Kidney epithelial cell (primary cell): ENCODE results near the gene INSYN2A. TPM values are rescaled to one million over a fixed set of nuclear protein-coding genes. Genes with fewer than 3 reads are reported as not detected.

ENCODE experiments used
- DNase-seq: peaks from one replicate; pipeline ENCODE4 v3.0.0-alpha.2; 2010; ENCODE audit warnings: low read depth
- H3K27me3 ChIP-seq: 2 replicates; pipeline ENCODE4 v1.6.0; 2011; ENCODE audit warnings: low read length; ENCODE audit not compliant: control insufficient read depth, insufficient read depth
- H3K36me3 ChIP-seq: 2 replicates; pipeline ENCODE4 v1.5.1; 2011; ENCODE audit warnings: low read length; ENCODE audit not compliant: control insufficient read depth, insufficient read depth
- H3K4me3 ChIP-seq: 2 replicates; pipeline ENCODE4 v1.5.1; 2011; ENCODE audit warnings: low read depth, mild to moderate bottlenecking, control low read depth, low read length
- total RNA-seq: library from RNA; depleted of rRNA; stranded (reverse); fragments of >200 nt; gene quantifications from 2 replicates; pipeline ENCODE4 v1.2.3, GENCODE V29; 2015
- TF ChIP-seq, protein P1 (sequence below): IDR thresholded peaks from 2 replicates; pipeline ENCODE4 v1.5.1; 2011; ENCODE audit warnings: mild to moderate bottlenecking, moderate library complexity, low read length, control low read depth, inconsistent platforms; ENCODE audit not compliant: insufficient read depth, poor library complexity, severe bottlenecking

The INSYN2A gene
- total RNA-seq, 1 donor from 2014 or later, result 0.04 TPM

DNA sequence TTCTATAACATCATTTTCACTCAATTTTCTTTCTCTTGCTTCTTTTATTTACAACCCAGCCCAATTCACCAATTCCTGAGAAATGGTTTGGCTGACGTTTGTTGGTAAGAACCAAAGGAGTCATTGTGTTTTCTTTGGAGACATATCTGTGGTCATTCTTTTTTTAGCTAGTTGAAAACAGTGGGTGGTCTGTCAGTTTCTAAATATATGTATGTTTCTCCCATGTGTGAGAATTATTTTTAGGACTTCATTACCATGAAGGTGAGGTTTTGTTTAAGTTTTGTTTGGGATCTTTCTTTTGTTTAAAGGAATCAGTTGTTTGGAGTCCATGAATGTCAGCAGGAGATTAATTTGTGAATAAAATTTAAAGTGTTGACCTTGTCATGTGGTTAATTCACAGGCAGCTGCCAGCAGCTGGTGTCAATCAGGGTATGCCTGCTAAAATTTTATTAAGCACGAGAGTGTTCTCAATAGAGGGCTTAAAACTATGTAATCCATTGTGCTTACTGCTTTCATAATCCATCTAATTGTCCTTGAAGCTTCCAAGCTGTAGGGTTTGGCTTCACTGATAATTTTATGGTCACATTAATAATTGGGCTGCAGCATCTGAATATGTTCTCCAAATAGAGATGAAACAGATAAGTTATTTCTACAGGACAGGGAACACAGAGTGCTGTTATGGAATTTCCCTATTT lies 38.7 kb downstream of the INSYN2A start:
- TF ChIP-seq, protein P1, sequence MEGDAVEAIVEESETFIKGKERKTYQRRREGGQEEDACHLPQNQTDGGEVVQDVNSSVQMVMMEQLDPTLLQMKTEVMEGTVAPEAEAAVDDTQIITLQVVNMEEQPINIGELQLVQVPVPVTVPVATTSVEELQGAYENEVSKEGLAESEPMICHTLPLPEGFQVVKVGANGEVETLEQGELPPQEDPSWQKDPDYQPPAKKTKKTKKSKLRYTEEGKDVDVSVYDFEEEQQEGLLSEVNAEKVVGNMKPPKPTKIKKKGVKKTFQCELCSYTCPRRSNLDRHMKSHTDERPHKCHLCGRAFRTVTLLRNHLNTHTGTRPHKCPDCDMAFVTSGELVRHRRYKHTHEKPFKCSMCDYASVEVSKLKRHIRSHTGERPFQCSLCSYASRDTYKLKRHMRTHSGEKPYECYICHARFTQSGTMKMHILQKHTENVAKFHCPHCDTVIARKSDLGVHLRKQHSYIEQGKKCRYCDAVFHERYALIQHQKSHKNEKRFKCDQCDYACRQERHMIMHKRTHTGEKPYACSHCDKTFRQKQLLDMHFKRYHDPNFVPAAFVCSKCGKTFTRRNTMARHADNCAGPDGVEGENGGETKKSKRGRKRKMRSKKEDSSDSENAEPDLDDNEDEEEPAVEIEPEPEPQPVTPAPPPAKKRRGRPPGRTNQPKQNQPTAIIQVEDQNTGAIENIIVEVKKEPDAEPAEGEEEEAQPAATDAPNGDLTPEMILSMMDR, result no peak

DNA sequence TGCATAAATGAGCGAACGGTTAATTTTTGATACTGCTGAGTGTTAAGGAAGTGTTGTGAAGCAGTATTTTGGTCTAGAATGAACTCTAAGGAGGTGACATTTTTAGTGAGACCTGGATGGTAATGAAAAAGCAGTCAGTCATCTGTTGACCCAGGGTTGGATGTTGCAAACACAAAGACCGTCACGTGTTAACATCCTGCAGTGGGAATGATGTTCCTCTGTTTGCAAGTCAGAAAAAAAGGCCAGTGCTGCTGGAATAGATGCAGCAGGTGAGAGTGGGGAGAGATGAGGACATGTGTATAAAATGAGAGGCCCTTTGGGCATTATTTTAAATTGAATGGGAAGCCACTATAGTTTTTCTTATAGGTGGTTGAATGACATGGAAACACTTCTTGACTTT lies 39.3 kb downstream of the INSYN2A start:
- no peak for DNase-seq
- TF ChIP-seq, protein P1, result no peak
- Histone ChIP-seq H3K36me3 (no peaks in the 10 kb centered on the region), H3K4me3 (no peak overlapping the region), H3K27me3 (no peaks in the 10 kb centered on the region)

More for the DNA sequence above, 38.7 kb downstream of the INSYN2A start:
- Histone ChIP-seq H3K36me3 (no peaks in the 10 kb centered on the region), H3K4me3 (no peak overlapping the region), H3K27me3 (no peaks in the 10 kb centered on the region)
- DNase-seq, result no peak

DNA sequence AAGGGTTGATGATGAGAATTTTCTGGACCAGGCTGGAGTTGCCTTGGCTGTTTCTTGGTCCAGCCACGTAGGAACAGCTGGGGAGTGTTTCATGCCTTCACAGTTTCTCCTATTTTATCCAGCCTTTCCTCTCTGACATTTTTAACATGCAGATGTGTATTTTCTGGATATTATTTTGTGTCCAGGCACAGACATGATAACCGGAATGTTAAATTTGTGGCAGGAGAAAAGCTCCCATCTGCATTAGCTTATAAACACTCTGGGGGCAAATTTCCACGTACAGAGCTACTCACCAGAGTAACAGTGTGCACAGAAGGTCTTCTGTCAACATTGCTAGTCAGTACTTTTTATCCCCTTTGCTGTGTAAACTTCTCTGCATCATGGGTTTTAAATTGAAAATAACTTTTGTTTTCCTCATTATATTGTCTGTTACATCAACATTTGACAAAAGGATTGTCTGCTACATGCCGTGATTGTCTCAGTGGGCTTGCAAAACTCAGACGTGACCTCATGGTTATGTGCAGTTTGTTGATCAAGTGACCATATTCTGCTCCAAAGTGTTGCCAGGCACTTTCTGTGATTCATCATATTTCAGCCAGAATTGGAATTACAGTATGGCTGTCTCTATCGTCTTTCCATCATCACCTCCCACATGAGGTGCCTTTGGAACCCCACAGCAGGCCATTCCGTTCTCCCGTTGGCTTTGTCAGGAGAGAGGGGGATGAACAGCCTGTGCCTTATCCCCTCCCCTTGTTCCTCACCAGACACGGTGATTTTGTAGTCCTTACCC lies 41.4 kb downstream of the INSYN2A start:
- Histone ChIP-seq H3K36me3 (no peaks in the 10 kb centered on the region), H3K27me3 (no peaks in the 10 kb centered on the region), H3K4me3 (no peak overlapping the region)
- DNase-seq, result no peak
- TF ChIP-seq, protein P1, result no peak

DNA sequence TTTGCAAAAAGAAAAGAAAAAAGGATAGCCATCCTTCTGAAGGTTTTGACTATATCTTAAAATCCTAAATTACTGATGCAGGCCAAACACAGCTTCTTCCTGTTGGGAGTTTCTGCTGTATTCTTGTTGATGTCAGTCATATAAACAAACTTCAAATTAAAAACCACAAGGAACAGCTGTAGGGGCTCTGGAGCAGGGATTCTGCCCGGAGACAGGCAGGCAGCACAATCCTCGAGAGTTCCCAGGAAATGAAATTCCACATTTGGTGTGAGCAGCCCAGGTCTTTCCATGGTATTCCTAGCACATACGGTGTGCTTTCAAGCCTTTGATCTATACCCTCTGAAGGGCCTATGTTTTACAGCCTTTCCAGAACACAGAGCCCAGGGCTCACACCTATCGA lies 43.2 kb downstream of the INSYN2A start:
- no peaks in the 10 kb centered on the region for H3K36me3 ChIP-seq
- H3K27me3 ChIP-seq, result no peaks in the 10 kb centered on the region
- H3K4me3 ChIP-seq, result no peak overlapping the region
- TF ChIP-seq, protein P1, result no peak
- DNase-seq, result no peak

DNA sequence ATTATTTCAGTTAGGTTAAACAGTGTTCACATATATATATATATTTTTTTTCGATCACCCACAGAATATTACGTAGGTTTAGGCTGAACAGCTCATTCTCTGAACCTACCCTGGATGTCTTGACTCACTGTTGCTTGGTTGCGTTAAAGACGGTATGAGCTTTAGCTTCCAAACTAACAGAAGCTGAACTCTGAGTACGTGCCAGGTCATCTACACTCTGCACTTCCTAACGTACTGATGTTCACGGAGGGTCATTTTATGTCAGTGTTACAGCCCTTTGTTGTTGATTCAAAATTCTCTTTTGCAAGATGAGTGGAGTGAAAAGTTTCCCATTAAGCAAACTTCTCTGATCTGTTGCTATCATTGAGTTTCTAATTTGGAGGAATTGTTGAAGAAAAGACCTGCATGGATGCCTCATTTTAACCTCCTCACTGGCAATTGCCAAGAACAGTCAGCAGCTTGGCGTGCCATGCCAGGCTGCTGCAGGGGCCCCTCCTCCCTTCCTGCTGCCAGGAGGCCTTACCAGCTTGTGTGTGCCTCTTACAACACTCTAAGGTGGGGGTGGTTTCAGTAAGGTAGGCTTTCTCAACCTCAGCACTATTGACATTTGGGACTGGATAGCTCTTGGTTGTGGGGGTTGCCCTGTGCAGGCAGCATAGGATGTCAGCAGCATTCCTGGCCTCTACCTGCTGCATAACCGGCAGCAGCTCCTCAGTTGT lies 44.3 kb downstream of the INSYN2A start:
- no peak overlapping the region for H3K4me3 ChIP-seq
- TF ChIP-seq, protein P1, result no peak
- H3K36me3 ChIP-seq, result no peaks in the 10 kb centered on the region
- H3K27me3 ChIP-seq, result no peaks in the 10 kb centered on the region
- DNase-seq, result no peak
